NT2/D1 (cell line): ENCODE results near the gene CHID1.

Source experiments
- YY1 ChIP-seq: IDR thresholded peaks from 2 replicates; pipeline ENCODE4 v1.6.1; 2011; ENCODE audit not compliant: insufficient read length, insufficient read depth
- ZNF274 ChIP-seq: IDR thresholded peaks from 2 replicates; pipeline ENCODE4 v1.6.1; 2011; ENCODE audit warnings: mild to moderate bottlenecking, low read depth, low read length

- TF ChIP-seq YY1 (no peak), ZNF274 (no peak)
These were observed 14.0 kb upstream of the CHID1 start for GRCh38 chr11:924406-925157.
